GM21515 (cell line): ENCODE measurements around the gene HASPIN.
"Not testable (repeated sequence)": the region's sequence is repeated elsewhere in the genome, so short reads cannot be mapped to it uniquely, and the experiment has no call there.

Experiments
- ATAC-seq: cut with Tn5 transposase; IDR thresholded peaks from one replicate; pipeline ENCODE4 v1.9.1; 2021; ENCODE audit not compliant: unreplicated experiment

Gene HASPIN

GRCh38 chr17:3734911-3735276, 11.2 kb downstream of the HASPIN start:
- not testable (repeated sequence) for ATAC-seq

- ATAC-seq: no peak
Measured at GRCh38 chr17:3735515-3735914, 11.8 kb downstream of the HASPIN start.

GRCh38 chr17:3738562-3739295, 15.0 kb downstream of the HASPIN start:
- ATAC-seq: no peak

GRCh38 chr17:3739422-3740124, 15.9 kb downstream of the HASPIN start:
- no peak for ATAC-seq

GRCh38 chr17:3740611-3741073, 16.9 kb downstream of the HASPIN start:
- no peak for ATAC-seq

GRCh38 chr17:3744014-3744413, 20.3 kb downstream of the HASPIN start:
- ATAC-seq: no peak

- no peak for ATAC-seq
Measured at GRCh38 chr17:3745071-3745470, 21.4 kb downstream of the HASPIN start.

- ATAC-seq: no peak
Measured at GRCh38 chr17:3747805-3748204, 24.1 kb downstream of the HASPIN start.

GRCh38 chr17:3748576-3748975, 24.9 kb downstream of the HASPIN start:
- ATAC-seq: no peak

GRCh38 chr17:3750296-3750695, 26.6 kb downstream of the HASPIN start:
- ATAC-seq: no peak

GRCh38 chr17:3750926-3751325, 27.2 kb downstream of the HASPIN start:
- no peak for ATAC-seq

GRCh38 chr17:3751836-3752235, 28.1 kb downstream of the HASPIN start:
- no peak for ATAC-seq

GRCh38 chr17:3753624-3754023, 29.9 kb downstream of the HASPIN start:
- ATAC-seq: no peak

- ATAC-seq: no peak
Measured at GRCh38 chr17:3754066-3754457, 30.4 kb downstream of the HASPIN start.

GRCh38 chr17:3754458-3755334, 31.0 kb downstream of the HASPIN start:
- ATAC-seq: no peak

GRCh38 chr17:3755335-3756030, 31.8 kb downstream of the HASPIN start:
- ATAC-seq: no peak

- no peak for ATAC-seq
Measured at GRCh38 chr17:3759597-3760216, 36.0 kb downstream of the HASPIN start.

GRCh38 chr17:3761036-3761917, 37.6 kb downstream of the HASPIN start:
- no peak for ATAC-seq

- no peak for ATAC-seq
Measured at GRCh38 chr17:3761918-3762380, 38.2 kb downstream of the HASPIN start.
